Measurements from ENCODE around the gene MGRN1. TPM values are rescaled to one million over a fixed set of nuclear protein-coding genes. Genes with fewer than 3 reads are reported as not detected.

The MGRN1 gene
- total and polyA plus RNA-seq, 2 donors (not counting 3 experiments of a cell fraction or from before 2014, with no cell fraction given) = 15.6 to 73.0 TPM

GRCh38 chr16:4610011-4611005 is 14.3 kb upstream of the MGRN1 start:
- DNase-seq (ENCODE audit: low read depth, low spot score) = no peak
- H4K20me1 ChIP-seq (replicated peaks; ENCODE audit: control insufficient read depth, extremely low read depth, insufficient read depth, low read length) = no peaks in the 10 kb centered on the region
- peaks cover 12% of the 10 kb centered on the region for H3K4me1 ChIP-seq (ENCODE audit: control insufficient read depth, extremely low read depth, insufficient read depth, low read length)
- CTCF ChIA-PET = interaction anchor here (1.2 kb wide), 1 partner anchor 24 kb away, joined by 3 read pairs; no protein-coding TSS in a partner anchor
- H3K4me2 ChIP-seq (ENCODE audit: insufficient read depth, low read length) = no peak overlapping the region
- no peaks in the 10 kb centered on the region for H3K9me3 ChIP-seq (replicated peaks; ENCODE audit: control insufficient read depth, insufficient read depth, low read length)
- H3K27ac ChIP-seq (ENCODE audit: insufficient read depth, low read depth, low read length) = no peak overlapping the region
- no peak overlapping the region for H2AFZ ChIP-seq (ENCODE audit: low read depth, low read length)
- FAIRE-seq = no peak
- no peaks in the 10 kb centered on the region for H3K27me3 ChIP-seq (ENCODE audit: control insufficient read depth in 2 of 2, insufficient read depth in 2 of 2, low read length in 2 of 2)
- intact Hi-C loops (cut with micrococcal nuclease) (loop anchor here (5.0 kb wide), 2 partner anchors 73 to 347 kb away; partner anchors contain the start of genes CDIP1 and SEC14L5), dilution Hi-C loops (cut with MboI; ENCODE audit: extremely low pct_ligation_motif_present, low sequenced_read_pairs) (no loop called here)
- no peak overlapping the region for H3K9ac ChIP-seq (replicated peaks; ENCODE audit: extremely low read depth, insufficient read depth, low read length)
- peaks cover 19% of the 10 kb centered on the region for H3K79me2 ChIP-seq (ENCODE audit: control insufficient read depth, insufficient read depth, low read length)
- POLR2A ChIA-PET = no interaction called here
- peaks cover 0 to 7% of the 10 kb centered on the region in 2 experiments for H3K36me3 ChIP-seq (ENCODE audit: control insufficient read depth in 2 of 2, extremely low read depth in 1 of 2, insufficient read depth in 2 of 2, low read length in 2 of 2)
- no peak overlapping the region for H3K4me3 ChIP-seq (replicated peaks in 1 of 3; ENCODE audit: insufficient read depth in 1 of 3, low read depth in 1 of 3, low read length in 3 of 3)
- BruUV-seq (replicated peaks) = no TSS peak
- no peaks in the 10 kb centered on the region for H3K9me1 ChIP-seq (replicated peaks; ENCODE audit: control insufficient read depth, extremely low read depth, insufficient read depth, low read length)
- TF ChIP-seq JUN (IDR thresholded peaks at IDR 0.05; ENCODE audit: borderline replicate concordance, insufficient read depth, insufficient read length, low read depth) (no peak), POLR2AphosphoS5 (IDR thresholded peaks at IDR 0.05; ENCODE audit: insufficient read depth, low read depth, low read length) (no peak), CTCF (IDR thresholded peaks at IDR 0.05; ENCODE audit: extremely low read depth in 1 of 2, insufficient read depth in 1 of 2, low read depth in 1 of 2, low read length in 2 of 2) (no peak), FOS (IDR thresholded peaks at IDR 0.05; ENCODE audit: borderline replicate concordance, insufficient read depth, low read length) (no peak), POLR2A (IDR thresholded peaks at IDR 0.05; ENCODE audit: low read depth, low read length) (no peak), MYC (IDR thresholded peaks at IDR 0.05; ENCODE audit: low read depth, low read length) (no peak), EZH2 (IDR thresholded peaks at IDR 0.05; ENCODE audit: borderline replicate concordance, low read depth, low read length, severe bottlenecking) (no peak), GATA2 (IDR thresholded peaks at IDR 0.05; ENCODE audit: insufficient read depth, insufficient read length, low read depth, low read length) (no peak), MAX (IDR thresholded peaks at IDR 0.05; ENCODE audit: insufficient read depth, insufficient read length) (no peak)

All from endothelial cell of umbilical vein (primary cell).